Activated T-cell treated with anti-CD3 and anti-CD28 coated beads, Interleukin-2, amount 50 U/mL, for 72 hours (primary cell): ENCODE results near the gene MSANTD1. TPM values are rescaled to one million over a fixed set of nuclear protein-coding genes. Genes with fewer than 3 reads are reported as not detected.
A peak's percentile ranks its signal among the peaks of the same experiment; 100 is the strongest.

ENCODE experiments used
- ATAC-seq, 2 donors: fragments of 150-1000 bp; cut with Tn5 transposase; replicated peaks in 1 of 2; 2 replicates each; pipeline ENCODE4 v1.10.0; 2021; ENCODE audit warnings: moderate library complexity in 2 of 2, mild to moderate bottlenecking in 1 of 2
- DNase-seq, 2 donors: peaks; one replicate each; pipeline ENCODE4 v3.0.0; 2021 to 2022; ENCODE audit warnings: mixed read lengths in 1 of 2
- H3K27ac Mint-ChIP-seq: one replicate; pipeline ENCODE4 v1.8.0; 2022; ENCODE audit warnings: mild to moderate bottlenecking, moderate library complexity, mixed read lengths
- H3K27me3 Mint-ChIP-seq: one replicate; pipeline ENCODE4 v1.8.0; 2022; ENCODE audit warnings: low read depth, mixed read lengths
- H3K36me3 Mint-ChIP-seq, 2 donors: one replicate each; pipeline ENCODE4 v1.8.0; 2022; ENCODE audit warnings: mixed read lengths in 2 of 2, mild to moderate bottlenecking in 1 of 2; ENCODE audit not compliant: insufficient read depth in 2 of 2
- H3K4me1 Mint-ChIP-seq: one replicate; pipeline ENCODE4 v1.8.0; 2022; ENCODE audit warnings: low read depth, mixed read lengths
- H3K4me3 Mint-ChIP-seq, 2 donors: one replicate each; pipeline ENCODE4 v1.8.0; 2022; ENCODE audit warnings: mild to moderate bottlenecking in 2 of 2, mixed read lengths in 2 of 2, moderate library complexity in 2 of 2
- H3K9me3 Mint-ChIP-seq, 2 donors: one replicate each; pipeline ENCODE4 v1.8.0; 2022; ENCODE audit warnings: mixed read lengths in 2 of 2
- total RNA-seq, 2 donors: library from RNA; stranded (reverse); gene quantifications; one replicate each; pipeline ENCODE4 v1.2.3, GENCODE V29; 2022

The MSANTD1 gene
- total RNA-seq, 2 donors from 2014 or later = 2.4 to 2.5 TPM

GRCh38 chr4:3249711-3250437 lies 915 bp downstream of the MSANTD1 start:
- Mint-ChIP-seq H3K27ac (no peak overlapping the region), H3K36me3 (no peaks in the 10 kb centered on the region), H3K4me3 (no peak overlapping the region), H3K9me3 (no peaks in the 10 kb centered on the region), H3K4me1 (peaks cover 8% of the 10 kb centered on the region), H3K27me3 (no peaks in the 10 kb centered on the region)
- DNase-seq = no peak
- ATAC-seq = no peak

GRCh38 chr4:3250438-3250955 lies 1.5 kb downstream of the MSANTD1 start:
- Mint-ChIP-seq H3K27me3 (no peaks in the 10 kb centered on the region), H3K4me1 (peaks cover 8% of the 10 kb centered on the region), H3K4me3 (no peak overlapping the region), H3K27ac (no peak overlapping the region), H3K36me3 (no peaks in the 10 kb centered on the region), H3K9me3 (no peaks in the 10 kb centered on the region)
- DNase-seq = no peak
- ATAC-seq = no peak

GRCh38 chr4:3250956-3251690 lies 2.2 kb downstream of the MSANTD1 start:
- peaks cover 8% of the 10 kb centered on the region for H3K4me1 Mint-ChIP-seq
- ATAC-seq (peak; percentile 52 to 60), DNase-seq (peak in 1 of 2 donors; percentile 16)
- H3K9me3 Mint-ChIP-seq = no peaks in the 10 kb centered on the region
- no peaks in the 10 kb centered on the region for H3K27me3 Mint-ChIP-seq
- no peak overlapping the region for H3K27ac Mint-ChIP-seq
- H3K4me3 Mint-ChIP-seq = no peak overlapping the region
- no peaks in the 10 kb centered on the region for H3K36me3 Mint-ChIP-seq

GRCh38 chr4:3251691-3252479 lies 2.9 kb downstream of the MSANTD1 start:
- H3K27ac Mint-ChIP-seq = no peak overlapping the region
- no peaks in the 10 kb centered on the region for H3K27me3 Mint-ChIP-seq
- no peaks in the 10 kb centered on the region for H3K9me3 Mint-ChIP-seq
- peaks cover 8% of the 10 kb centered on the region for H3K4me1 Mint-ChIP-seq
- H3K36me3 Mint-ChIP-seq = no peaks in the 10 kb centered on the region
- DNase-seq (no peak), ATAC-seq (peak in 1 of 2 donors; percentile 6)
- H3K4me3 Mint-ChIP-seq = no peak overlapping the region

GRCh38 chr4:3252480-3252828 lies 3.5 kb downstream of the MSANTD1 start:
- no peak for DNase-seq
- H3K4me3 Mint-ChIP-seq = no peak overlapping the region

GRCh38 chr4:3252831-3253641 lies 4.1 kb downstream of the MSANTD1 start:
- Mint-ChIP-seq H3K9me3 (no peaks in the 10 kb centered on the region), H3K27ac (no peak overlapping the region), H3K36me3 (no peaks in the 10 kb centered on the region), H3K27me3 (no peaks in the 10 kb centered on the region), H3K4me1 (peaks cover 8% of the 10 kb centered on the region), H3K4me3 (no peak overlapping the region)
- DNase-seq (no peak), ATAC-seq (no peak)

More at GRCh38 chr4:3252480-3252828, 3.5 kb downstream of the MSANTD1 start:
- Mint-ChIP-seq H3K27ac (no peak overlapping the region), H3K4me1 (peaks cover 8% of the 10 kb centered on the region), H3K9me3 (no peaks in the 10 kb centered on the region), H3K36me3 (no peaks in the 10 kb centered on the region), H3K27me3 (no peaks in the 10 kb centered on the region)
- no peak for ATAC-seq

- H3K36me3 Mint-ChIP-seq = no peaks in the 10 kb centered on the region
- no peak overlapping the region for H3K27ac Mint-ChIP-seq
- no peak overlapping the region for H3K4me3 Mint-ChIP-seq
- peaks cover 8% of the 10 kb centered on the region for H3K4me1 Mint-ChIP-seq
- no peaks in the 10 kb centered on the region for H3K27me3 Mint-ChIP-seq
- no peak for ATAC-seq
- no peak for DNase-seq
- H3K9me3 Mint-ChIP-seq = no peaks in the 10 kb centered on the region
Observed at GRCh38 chr4:3253808-3254207, 4.8 kb downstream of the MSANTD1 start.

GRCh38 chr4:3254302-3255131 lies 5.6 kb downstream of the MSANTD1 start:
- DNase-seq (no peak), ATAC-seq (no peak)
- Mint-ChIP-seq H3K4me3 (no peak overlapping the region), H3K27me3 (no peaks in the 10 kb centered on the region), H3K9me3 (no peaks in the 10 kb centered on the region), H3K36me3 (no peaks in the 10 kb centered on the region), H3K4me1 (peaks cover 8% of the 10 kb centered on the region), H3K27ac (no peak overlapping the region)

GRCh38 chr4:3255611-3256186 lies 6.7 kb downstream of the MSANTD1 start:
- DNase-seq (no peak), ATAC-seq (no peak)
- Mint-ChIP-seq H3K4me1 (peaks cover 8% of the 10 kb centered on the region), H3K27me3 (no peaks in the 10 kb centered on the region), H3K9me3 (no peaks in the 10 kb centered on the region), H3K36me3 (no peaks in the 10 kb centered on the region), H3K27ac (no peak overlapping the region), H3K4me3 (no peak overlapping the region)

- Mint-ChIP-seq H3K4me1 (peaks cover 4% of the 10 kb centered on the region), H3K9me3 (no peaks in the 10 kb centered on the region), H3K27ac (no peak overlapping the region), H3K36me3 (no peaks in the 10 kb centered on the region), H3K27me3 (no peaks in the 10 kb centered on the region), H3K4me3 (no peak overlapping the region)
- DNase-seq (no peak), ATAC-seq (no peak)
Observed at GRCh38 chr4:3256230-3257102, 7.5 kb downstream of the MSANTD1 start.

GRCh38 chr4:3257103-3257555 lies 8.2 kb downstream of the MSANTD1 start:
- no peak overlapping the region for H3K4me3 Mint-ChIP-seq
- H3K9me3 Mint-ChIP-seq = no peaks in the 10 kb centered on the region
- H3K27ac Mint-ChIP-seq = no peak overlapping the region
- no peaks in the 10 kb centered on the region for H3K4me1 Mint-ChIP-seq
- H3K36me3 Mint-ChIP-seq = no peaks in the 10 kb centered on the region
- no peak for ATAC-seq
- H3K27me3 Mint-ChIP-seq = no peaks in the 10 kb centered on the region
- DNase-seq = no peak
